Germinal center (tissue), 1 donor: ENCODE results near the gene CRYBG2.

Source experiments
- DNase-seq: peaks from one replicate; pipeline ENCODE4 v3.0.0; 2012; ENCODE audit warnings: mixed read lengths, low spot score

CRYBG2 gene

GRCh38 chr1:26372039-26372438 is 18.1 kb upstream of the CRYBG2 start:
- DNase-seq = no peak

DNA sequence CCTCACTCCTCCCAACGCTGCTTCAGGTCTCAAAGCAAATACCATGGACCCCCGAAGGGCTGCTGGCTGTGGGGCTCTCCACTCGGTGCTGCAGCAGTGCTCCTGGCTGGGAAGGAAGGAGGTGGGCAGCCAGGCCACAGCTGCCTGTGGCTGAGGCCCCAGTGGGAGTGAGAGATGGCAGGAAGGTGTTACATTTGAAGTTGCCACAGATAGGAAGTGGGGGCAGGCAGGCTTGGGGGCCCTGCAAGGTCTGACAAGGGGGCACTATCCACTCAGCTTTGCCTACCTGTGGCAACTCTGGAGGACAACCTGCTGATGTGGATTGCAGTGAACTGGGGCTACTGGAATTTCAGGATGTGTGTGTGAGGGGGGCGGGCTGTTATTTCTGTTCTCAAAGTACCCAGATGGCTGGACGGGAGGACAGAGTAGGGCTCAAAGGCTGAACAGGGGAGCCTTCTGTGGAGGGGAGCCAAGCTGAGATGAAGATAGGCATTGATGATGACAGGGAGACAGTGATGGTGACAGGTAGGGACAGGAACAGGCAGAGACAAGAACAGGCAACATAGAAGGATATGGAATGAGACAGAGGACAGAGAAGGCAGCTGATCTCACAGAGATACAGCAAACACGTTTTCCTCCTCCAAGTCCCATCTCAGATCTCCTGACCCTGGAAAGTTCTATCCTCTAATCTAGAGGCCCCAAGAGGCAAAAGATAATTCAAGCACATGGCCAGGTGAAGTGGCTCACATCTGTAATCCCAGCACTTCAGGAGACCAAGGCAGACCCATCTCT is 16.9 kb upstream of the CRYBG2 start:
- no peak for DNase-seq

- DNase-seq = no peak
Observed at GRCh38 chr1:26368486-26368885, 14.6 kb upstream of the CRYBG2 start.

- DNase-seq = no peak
Observed at GRCh38 chr1:26368006-26368405, 14.1 kb upstream of the CRYBG2 start.

DNA sequence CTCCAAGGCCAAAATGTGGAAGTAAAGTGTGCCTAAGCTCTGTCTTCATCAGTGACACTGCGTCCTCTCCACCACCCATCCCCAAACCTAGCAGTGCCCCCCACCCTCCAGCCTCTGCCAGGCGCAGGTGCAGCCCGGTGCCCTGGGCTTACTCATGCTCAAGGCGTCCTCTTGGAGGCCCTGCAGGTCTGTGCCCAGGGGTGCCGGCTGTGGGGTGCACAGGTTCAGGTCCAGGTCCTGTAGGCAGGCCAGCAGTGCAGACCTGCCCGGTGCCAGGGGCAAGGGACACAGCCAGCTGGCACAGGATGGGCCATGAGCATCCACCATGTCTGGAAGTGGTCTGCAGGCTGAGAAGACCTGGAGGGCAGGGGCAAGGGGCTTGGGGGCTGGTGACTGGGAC is 13.5 kb upstream of the CRYBG2 start:
- DNase-seq = no peak

- no peak for DNase-seq
Observed at GRCh38 chr1:26364956-26365355, 11.0 kb upstream of the CRYBG2 start.

DNA sequence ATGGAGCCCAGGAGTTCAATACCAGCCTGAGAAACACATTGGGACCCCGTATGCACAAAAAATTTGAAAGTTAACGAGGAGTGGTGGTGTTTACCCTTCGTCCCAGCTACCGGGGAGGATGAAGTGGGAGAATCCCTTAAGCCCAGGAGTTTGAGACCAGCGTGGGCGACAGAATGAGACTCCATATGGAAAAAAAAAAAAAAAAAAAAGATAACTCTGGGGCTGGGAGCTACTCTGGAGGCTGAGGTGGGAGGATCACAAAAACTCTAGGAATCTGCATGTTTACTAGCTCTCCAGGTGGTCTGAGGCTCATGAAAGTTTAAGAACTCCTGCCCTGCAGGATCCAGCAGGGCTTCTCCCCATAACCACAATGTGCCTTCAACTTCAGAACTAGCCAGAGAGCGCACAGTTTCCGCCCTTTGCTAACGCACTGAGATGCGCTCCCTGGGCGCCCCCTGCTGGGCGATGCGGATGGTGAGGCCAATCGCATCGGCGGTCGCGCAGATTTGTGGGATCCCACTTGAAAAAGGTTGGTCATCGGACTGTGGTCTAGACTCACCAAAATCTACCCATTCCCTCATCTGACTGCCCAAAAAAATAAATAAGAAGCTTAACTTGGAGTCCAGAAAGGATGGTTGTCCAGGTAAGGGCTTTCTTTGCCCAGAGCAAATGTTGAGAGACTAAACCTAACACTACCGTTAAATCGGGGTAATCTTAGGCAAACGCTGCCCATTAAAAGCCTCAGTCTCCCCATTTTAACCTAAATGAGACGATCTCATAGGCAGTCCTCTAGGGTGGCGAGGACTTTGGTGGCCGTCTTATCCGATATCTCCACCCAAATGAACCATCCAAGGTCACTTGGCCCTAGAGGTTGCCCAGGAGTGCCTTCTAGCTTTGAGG is 9.9 kb upstream of the CRYBG2 start:
- DNase-seq = peak; percentile 84

GRCh38 chr1:26362331-26362730 is 8.4 kb upstream of the CRYBG2 start:
- no peak for DNase-seq

GRCh38 chr1:26361605-26362122 is 7.7 kb upstream of the CRYBG2 start:
- no peak for DNase-seq

- no peak for DNase-seq
Observed at GRCh38 chr1:26360807-26361604, 7.1 kb upstream of the CRYBG2 start.

DNA sequence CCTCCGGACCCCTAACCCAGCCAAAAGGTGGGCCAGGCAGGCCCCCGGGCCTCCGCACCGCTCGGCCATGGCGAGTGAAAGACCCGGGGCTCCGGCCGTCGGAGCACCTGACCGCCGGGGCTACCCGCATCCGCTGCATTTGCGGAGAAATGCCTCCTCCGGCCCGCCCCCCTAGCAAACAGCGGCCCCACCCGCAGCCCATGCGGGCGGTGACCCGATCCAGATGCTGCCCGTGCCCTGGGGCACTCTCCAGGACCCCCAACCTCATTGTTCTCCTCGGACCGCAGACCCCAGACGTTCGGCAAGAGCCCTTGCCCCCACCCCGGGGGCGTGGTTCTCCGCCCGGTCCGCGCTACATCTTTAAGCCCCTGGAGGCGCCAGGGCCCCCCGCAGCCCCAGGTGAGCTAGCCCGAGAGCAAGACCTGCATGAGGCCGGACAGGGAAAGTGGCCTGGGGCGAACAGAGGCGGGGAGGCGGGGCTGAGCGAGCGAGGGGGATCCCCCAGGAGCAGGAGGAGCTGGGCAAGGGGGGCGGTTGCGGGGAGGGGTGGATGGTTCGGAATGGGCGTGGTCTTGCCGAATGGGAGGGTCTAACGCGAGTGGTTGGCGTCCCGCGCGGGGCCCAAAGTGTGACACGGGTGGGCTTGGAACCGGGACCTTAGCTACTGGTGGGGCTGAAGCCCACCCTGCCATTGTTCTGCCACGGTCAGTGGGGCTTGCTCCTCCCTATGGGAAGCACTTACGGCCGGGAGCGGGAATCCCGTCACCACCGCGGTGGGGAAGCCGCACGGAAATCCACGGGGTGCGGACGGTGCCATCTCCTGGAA is 6.3 kb upstream of the CRYBG2 start:
- no peak for DNase-seq

DNA sequence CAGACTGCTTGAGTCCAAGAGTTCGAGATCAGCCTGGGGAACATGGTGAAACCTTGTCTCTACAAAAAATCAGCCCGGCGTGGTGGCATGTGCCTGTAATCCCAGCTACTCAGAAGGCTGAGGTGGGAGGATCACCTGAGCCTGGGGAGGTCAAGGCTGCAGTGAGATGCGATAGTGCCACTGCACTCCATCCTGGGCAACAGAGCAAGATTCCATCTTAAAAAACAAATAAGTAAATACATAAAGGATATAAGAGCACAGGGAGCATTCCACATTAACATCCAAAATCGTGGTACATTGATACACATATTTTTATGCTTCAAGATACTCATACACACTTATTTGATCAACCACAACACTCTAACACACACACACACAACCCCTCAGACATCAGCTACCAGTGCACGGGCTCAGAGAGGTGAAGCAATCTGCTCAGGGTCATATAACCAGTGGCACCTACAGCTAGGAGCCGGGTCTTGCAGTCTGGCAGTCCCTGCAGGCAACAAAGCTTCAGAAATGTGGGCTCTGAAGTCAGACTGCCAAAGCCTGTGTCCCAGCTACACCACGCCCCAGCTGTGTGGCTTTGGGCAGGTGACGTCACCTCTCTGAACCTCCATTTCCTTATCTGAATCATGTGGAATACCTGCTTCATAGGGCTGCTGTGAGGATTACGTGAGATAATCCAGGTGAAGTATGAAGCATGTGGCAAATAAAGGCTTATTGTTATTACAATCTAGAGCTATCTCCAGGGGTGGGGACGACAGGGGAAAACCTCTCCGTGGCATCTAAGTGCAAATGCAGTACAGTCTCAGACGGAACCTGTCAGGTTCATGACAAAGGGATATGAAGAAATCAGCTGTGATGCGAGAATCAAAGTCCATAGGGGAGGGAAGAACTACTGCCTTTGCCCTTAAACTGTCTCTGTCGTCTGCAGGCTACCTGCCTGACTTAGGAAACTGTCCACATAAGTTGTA is 4.8 kb upstream of the CRYBG2 start:
- DNase-seq = no peak

GRCh38 chr1:26357121-26357602 is 3.2 kb upstream of the CRYBG2 start:
- no peak for DNase-seq

GRCh38 chr1:26356106-26356505 is 2.2 kb upstream of the CRYBG2 start:
- DNase-seq = no peak

DNA sequence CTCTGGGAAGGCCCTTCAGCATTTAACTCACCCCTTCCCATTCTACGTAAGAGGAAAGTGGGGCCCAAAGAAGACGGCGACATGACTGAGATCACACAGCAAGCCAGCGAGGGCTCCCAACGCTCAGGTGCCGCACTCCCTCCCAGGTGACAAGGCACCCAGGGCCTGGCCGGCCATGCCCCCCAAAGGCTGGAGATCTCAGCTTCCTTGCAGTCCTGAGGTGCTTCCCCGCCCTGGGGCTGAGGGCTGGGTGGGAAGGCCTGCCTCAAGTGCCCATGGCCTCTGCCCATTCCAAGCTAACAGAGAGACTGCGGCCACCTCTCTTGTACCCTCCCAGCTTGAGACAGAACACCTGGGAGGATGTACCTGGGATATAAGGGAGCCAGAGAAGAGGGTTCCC is 1.0 kb upstream of the CRYBG2 start:
- DNase-seq = no peak

- DNase-seq = no peak
Observed at GRCh38 chr1:26353210-26353859, 595 bp downstream of the CRYBG2 start.

- no peak for DNase-seq
Observed at GRCh38 chr1:26352338-26352679, 1.6 kb downstream of the CRYBG2 start.

GRCh38 chr1:26351590-26352337 is 2.2 kb downstream of the CRYBG2 start:
- no peak for DNase-seq
